ENCODE results near the gene GRAMD1C.

The GRAMD1C gene

GRCh38 chr3:113838631-113839209, at the start of gene GRAMD1C:
Gene GRAMD1C (plus strand): TSS chr3:113838788. CDS start chr3:113838910, 122 bp downstream.
- TF ChIP-seq, protein P1, sequence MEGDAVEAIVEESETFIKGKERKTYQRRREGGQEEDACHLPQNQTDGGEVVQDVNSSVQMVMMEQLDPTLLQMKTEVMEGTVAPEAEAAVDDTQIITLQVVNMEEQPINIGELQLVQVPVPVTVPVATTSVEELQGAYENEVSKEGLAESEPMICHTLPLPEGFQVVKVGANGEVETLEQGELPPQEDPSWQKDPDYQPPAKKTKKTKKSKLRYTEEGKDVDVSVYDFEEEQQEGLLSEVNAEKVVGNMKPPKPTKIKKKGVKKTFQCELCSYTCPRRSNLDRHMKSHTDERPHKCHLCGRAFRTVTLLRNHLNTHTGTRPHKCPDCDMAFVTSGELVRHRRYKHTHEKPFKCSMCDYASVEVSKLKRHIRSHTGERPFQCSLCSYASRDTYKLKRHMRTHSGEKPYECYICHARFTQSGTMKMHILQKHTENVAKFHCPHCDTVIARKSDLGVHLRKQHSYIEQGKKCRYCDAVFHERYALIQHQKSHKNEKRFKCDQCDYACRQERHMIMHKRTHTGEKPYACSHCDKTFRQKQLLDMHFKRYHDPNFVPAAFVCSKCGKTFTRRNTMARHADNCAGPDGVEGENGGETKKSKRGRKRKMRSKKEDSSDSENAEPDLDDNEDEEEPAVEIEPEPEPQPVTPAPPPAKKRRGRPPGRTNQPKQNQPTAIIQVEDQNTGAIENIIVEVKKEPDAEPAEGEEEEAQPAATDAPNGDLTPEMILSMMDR (IDR thresholded peaks at IDR 0.05; ENCODE audit: low read depth, low read length): peak; percentile 86
- DNase-seq (ENCODE audit: extremely low read depth, low read depth): peak; percentile 75

GRCh38 chr3:113791381-113791780, 47.2 kb upstream of the GRAMD1C start:
- TF ChIP-seq, protein P1 (IDR thresholded peaks at IDR 0.05; ENCODE audit: low read depth, low read length): no peak
- no peak for DNase-seq (ENCODE audit: extremely low read depth, low read depth)

- TF ChIP-seq, protein P1 (IDR thresholded peaks at IDR 0.05; ENCODE audit: low read depth, low read length): no peak
Observed at GRCh38 chr3:113794526-113794925, 44.1 kb upstream of the GRAMD1C start.

GRCh38 chr3:113795693-113796092, 42.9 kb upstream of the GRAMD1C start:
- no peak for DNase-seq (ENCODE audit: extremely low read depth, low read depth)
- TF ChIP-seq, protein P1 (IDR thresholded peaks at IDR 0.05; ENCODE audit: low read depth, low read length): no peak

More at GRCh38 chr3:113794526-113794925, 44.1 kb upstream of the GRAMD1C start:
- DNase-seq (ENCODE audit: extremely low read depth, low read depth): no peak

- DNase-seq (ENCODE audit: extremely low read depth, low read depth): no peak
- TF ChIP-seq, protein P1 (IDR thresholded peaks at IDR 0.05; ENCODE audit: low read depth, low read length): no peak
Observed at GRCh38 chr3:113802795-113803455, 35.7 kb upstream of the GRAMD1C start.

- DNase-seq (ENCODE audit: extremely low read depth, low read depth): no peak
- TF ChIP-seq, protein P1 (IDR thresholded peaks at IDR 0.05; ENCODE audit: low read depth, low read length): no peak
Observed at GRCh38 chr3:113804661-113805060, 33.9 kb upstream of the GRAMD1C start.

DNA sequence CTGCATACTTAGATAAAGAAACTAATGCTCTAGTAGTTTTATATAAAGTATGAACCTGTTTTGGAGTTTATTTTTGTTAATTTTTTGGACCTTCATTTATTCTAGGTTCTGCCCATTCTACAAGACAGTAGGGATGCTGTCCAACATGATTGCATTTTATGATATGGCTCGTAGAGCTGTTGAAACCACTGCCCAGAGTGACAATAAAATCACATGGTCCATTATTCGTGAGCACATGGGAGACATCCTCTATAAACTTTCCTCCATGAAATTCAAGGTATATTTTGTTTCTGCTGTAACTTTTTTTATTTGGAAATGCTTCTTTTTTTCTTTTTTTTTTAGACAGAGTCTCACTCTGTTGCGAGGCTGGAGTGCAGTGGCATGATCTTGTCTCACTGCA, 33.3 kb upstream of the GRAMD1C start:
- DNase-seq (ENCODE audit: extremely low read depth, low read depth): no peak
- TF ChIP-seq, protein P1 (IDR thresholded peaks at IDR 0.05; ENCODE audit: low read depth, low read length): no peak

Data from AG09319 (cell line).